GM19023 (cell line): Measurements from ENCODE around the gene KCP.

ENCODE experiments used
- ATAC-seq: cut with Tn5 transposase; IDR thresholded peaks from one replicate; pipeline ENCODE4 v1.9.1; 2021; ENCODE audit warnings: mild to moderate bottlenecking, moderate library complexity; ENCODE audit not compliant: unreplicated experiment

Gene KCP

GRCh38 chr7:128876127-128876526, 34.4 kb downstream of the KCP start:
- ATAC-seq = no peak

- no peak for ATAC-seq
Observed at GRCh38 chr7:128875523-128875948, 35.0 kb downstream of the KCP start.

GRCh38 chr7:128874140-128875031, 36.1 kb downstream of the KCP start:
- ATAC-seq = no peak

GRCh38 chr7:128873234-128873633, 37.3 kb downstream of the KCP start:
- no peak for ATAC-seq

- no peak for ATAC-seq
Observed at GRCh38 chr7:128872394-128872824, 38.1 kb downstream of the KCP start.

- no peak for ATAC-seq
Observed at GRCh38 chr7:128871050-128871449, 39.5 kb downstream of the KCP start.

- peak; percentile 14 for ATAC-seq
Observed at GRCh38 chr7:128869944-128870285, 40.6 kb downstream of the KCP start.

GRCh38 chr7:128869138-128869943, 41.2 kb downstream of the KCP start:
- ATAC-seq = peak; percentile 60

- ATAC-seq = no peak
Observed at GRCh38 chr7:128868624-128869137, 41.8 kb downstream of the KCP start.

GRCh38 chr7:128867842-128868623, 42.5 kb downstream of the KCP start:
- no peak for ATAC-seq

GRCh38 chr7:128867241-128867640, 43.3 kb downstream of the KCP start:
- no peak for ATAC-seq

GRCh38 chr7:128865996-128866877, 44.3 kb downstream of the KCP start:
- ATAC-seq = no peak

- ATAC-seq = no peak
Observed at GRCh38 chr7:128865303-128865702, 45.2 kb downstream of the KCP start.

GRCh38 chr7:128863433-128863989, 47.0 kb downstream of the KCP start:
- ATAC-seq = peak; percentile 42

GRCh38 chr7:128862571-128863432, 47.7 kb downstream of the KCP start, which contains the start of gene ATP6V1F:
TSS of gene ATP6V1F (plus strand) at chr7:128862856. CDS start at chr7:128862905, 49 bp downstream.
- ATAC-seq = peak; percentile 90

GRCh38 chr7:128861957-128862570, 48.4 kb downstream of the KCP start:
- ATAC-seq = no peak

- no peak for ATAC-seq
Observed at GRCh38 chr7:128860158-128861073, 50.1 kb downstream of the KCP start.
